A673 (cell line): Measurements from ENCODE around the gene WHRN.

Experiments used
- EZH2 ChIP-seq: fragments of 200-600 bp; sonication (generic); IDR thresholded peaks from 2 replicates; pipeline ENCODE4 v1.6.1; 2017; ENCODE audit warnings: borderline replicate concordance, low read depth, mild to moderate bottlenecking, mixed read lengths, antibody characterized with exemption, low read length; ENCODE audit not compliant: poor library complexity, severe bottlenecking
- TF ChIP-seq, protein P1 (sequence below): fragments of 300-800, 200-600 bp; sonication (generic); conservative IDR thresholded peaks from 2 replicates; pipeline ENCODE4 v1.5.1; 2017; ENCODE audit warnings: low read depth, mild to moderate bottlenecking, antibody characterized with exemption, low read length, moderate library complexity, mixed read lengths

DNA sequence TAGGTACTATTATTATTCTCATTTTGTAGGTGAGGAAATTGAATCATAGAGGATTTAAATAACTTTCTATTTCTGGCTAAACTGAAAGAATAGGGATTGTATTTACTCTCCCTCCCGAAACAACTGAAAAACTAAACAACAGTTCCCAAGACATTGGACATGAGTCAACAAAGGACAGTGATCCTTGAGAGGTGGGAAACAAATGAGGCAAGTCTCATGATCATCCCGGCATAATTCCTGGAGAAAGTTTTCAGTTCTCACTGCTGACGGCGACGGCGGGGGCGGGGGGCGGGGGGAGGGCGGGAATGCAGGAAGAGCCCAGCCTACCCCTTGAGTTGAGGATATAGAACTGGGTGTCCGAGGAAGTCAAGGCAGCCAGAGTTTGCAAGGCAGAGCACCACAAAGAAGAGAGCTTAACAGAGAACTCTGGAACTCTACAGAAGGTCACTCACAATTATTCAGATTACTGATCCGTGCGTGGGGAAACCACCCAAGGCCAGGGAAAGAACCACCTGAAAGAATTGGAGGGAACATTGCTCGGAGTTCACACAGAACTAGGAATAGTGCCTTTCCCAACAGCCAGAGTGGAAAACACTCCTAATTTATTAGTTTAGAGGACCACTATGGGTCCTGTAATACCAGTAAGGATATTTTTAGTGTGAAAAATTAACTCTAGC is 27.4 kb upstream of the WHRN start:
- TF ChIP-seq, protein P1, sequence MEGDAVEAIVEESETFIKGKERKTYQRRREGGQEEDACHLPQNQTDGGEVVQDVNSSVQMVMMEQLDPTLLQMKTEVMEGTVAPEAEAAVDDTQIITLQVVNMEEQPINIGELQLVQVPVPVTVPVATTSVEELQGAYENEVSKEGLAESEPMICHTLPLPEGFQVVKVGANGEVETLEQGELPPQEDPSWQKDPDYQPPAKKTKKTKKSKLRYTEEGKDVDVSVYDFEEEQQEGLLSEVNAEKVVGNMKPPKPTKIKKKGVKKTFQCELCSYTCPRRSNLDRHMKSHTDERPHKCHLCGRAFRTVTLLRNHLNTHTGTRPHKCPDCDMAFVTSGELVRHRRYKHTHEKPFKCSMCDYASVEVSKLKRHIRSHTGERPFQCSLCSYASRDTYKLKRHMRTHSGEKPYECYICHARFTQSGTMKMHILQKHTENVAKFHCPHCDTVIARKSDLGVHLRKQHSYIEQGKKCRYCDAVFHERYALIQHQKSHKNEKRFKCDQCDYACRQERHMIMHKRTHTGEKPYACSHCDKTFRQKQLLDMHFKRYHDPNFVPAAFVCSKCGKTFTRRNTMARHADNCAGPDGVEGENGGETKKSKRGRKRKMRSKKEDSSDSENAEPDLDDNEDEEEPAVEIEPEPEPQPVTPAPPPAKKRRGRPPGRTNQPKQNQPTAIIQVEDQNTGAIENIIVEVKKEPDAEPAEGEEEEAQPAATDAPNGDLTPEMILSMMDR: no peak
- TF ChIP-seq EZH2: no peak
